H1 (cell line): ENCODE results near the gene CYP46A1.

ENCODE experiments used
- CTCF ChIP-seq, 3 experiments: IDR thresholded peaks; 1 replicate in 2 of 3; 2 replicates in 1 of 3; pipeline versions ENCODE4 v1.5.1 to v1.6.1; 2011; ENCODE audit warnings: low read length in 3 of 3, mild to moderate bottlenecking in 3 of 3, inconsistent platforms in 2 of 3, low read depth in 1 of 3, moderate library complexity in 1 of 3; ENCODE audit not compliant: insufficient read depth in 1 of 3; ENCODE audit errors: control extremely low read depth in 1 of 3
- EZH2 ChIP-seq: fragments of 200-600 bp; sonication (generic); IDR thresholded peaks from 2 replicates; pipeline ENCODE4 v1.7.1; 2012; ENCODE audit warnings: low read depth, mild to moderate bottlenecking, moderate library complexity, low read length, inconsistent platforms; ENCODE audit not compliant: severe bottlenecking

GRCh38 chr14:99774556-99775307 is 90.6 kb downstream of the CYP46A1 start:
- no peak for TF ChIP-seq CTCF (IDR thresholded peaks at IDR 0.05; ENCODE audit: control extremely low read depth in 1 of 3, insufficient read depth in 1 of 3, low read depth in 1 of 3, low read length in 3 of 3)
- no peak for TF ChIP-seq EZH2
